Activated CD8-positive, alpha-beta memory T cell treated with anti-CD3 and anti-CD28 coated beads, Interleukin-2, amount 50 U/mL, for 24 hours (primary cell): ENCODE data around the gene AP3B1.

Experiments
- DNase-seq: peaks from one replicate; pipeline ENCODE4 v3.0.0-alpha.2; 2020; ENCODE audit errors: extremely low read depth

AP3B1 gene

GRCh38 chr5:78291687-78292086, 2.8 kb downstream of the AP3B1 start:
- no peak for DNase-seq

GRCh38 chr5:78289911-78290310, 4.6 kb downstream of the AP3B1 start:
- DNase-seq, result no peak

- DNase-seq, result no peak
Observed at GRCh38 chr5:78288246-78288645, 6.3 kb downstream of the AP3B1 start.

GRCh38 chr5:78287833-78288232, 6.7 kb downstream of the AP3B1 start:
- DNase-seq, result no peak

DNA sequence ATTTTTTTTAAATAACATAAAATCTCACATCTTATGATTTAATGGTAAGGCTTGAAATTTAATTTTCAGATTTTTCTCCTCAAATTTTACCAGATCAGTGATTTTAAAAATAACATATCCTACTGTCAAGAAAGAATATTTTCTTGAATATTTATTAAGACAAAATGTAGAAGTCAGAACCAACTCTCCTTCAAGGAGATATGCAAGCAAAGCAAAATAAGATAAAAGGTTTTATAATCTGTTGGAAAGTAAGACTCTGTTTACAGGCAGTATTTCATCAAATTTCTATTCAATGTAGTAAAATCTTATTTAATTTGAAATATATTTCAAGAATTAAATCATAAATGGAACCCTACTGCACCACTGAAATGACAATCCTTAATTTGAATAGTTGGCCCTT, 7.3 kb downstream of the AP3B1 start:
- no peak for DNase-seq

DNA sequence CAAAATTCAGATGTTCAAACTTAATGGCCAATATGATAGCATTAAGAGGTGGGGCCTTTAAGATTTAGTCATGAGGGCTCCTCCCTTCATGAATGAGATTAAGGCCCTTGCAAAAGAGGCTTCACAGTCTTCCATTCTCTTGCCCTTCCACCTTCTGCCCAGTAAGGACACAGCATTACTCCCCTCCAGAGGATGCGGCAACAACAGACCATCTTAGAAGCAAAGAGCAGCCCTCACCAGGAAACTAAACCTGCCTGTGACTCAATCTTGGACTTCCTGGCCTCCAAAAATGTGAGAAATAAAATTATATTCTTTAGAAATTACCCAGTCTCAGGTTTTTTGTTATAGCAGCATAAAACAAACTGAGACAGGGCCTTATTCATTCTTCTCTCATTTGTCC, 8.2 kb downstream of the AP3B1 start:
- DNase-seq, result no peak

DNA sequence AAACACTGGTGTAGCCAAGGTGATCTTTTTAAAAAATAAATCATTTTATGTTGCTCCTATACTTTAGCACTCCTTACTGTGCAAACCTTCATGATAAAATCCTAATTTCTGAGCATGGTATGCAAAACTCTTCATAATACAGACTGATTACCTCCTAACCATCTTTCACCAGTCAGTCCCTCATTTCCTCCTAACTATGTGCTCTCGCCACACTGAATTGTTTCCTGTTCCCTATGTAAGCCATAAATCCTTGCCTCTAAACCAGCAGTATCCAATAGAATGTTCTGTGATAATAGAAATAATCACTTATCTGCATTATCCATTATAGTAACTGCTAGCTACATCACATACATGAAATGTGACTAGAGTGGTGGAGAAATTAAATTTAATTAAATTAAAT, 10.7 kb downstream of the AP3B1 start:
- no peak for DNase-seq

DNA sequence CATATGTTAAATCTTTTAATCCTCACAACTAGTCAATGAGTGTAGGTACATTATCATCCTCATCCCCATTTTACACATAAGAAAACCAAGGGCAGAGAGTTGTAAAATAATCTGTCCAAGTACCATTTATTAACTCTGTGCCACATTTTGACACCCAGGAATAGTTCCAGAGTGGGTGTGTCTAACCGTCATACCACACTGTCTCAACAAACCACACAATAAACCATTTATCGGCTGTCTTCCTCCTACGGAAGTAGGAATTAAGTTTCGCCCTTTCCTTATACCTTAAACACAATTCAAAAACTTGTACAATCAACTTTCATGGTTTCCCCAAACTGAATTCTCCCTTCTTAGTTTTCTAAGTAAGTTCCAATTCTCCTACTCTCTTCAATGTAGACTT, 11.4 kb downstream of the AP3B1 start:
- DNase-seq, result no peak

- DNase-seq, result no peak
Observed at GRCh38 chr5:78280261-78280660, 14.2 kb downstream of the AP3B1 start.

- no peak for DNase-seq
Observed at GRCh38 chr5:78279194-78279593, 15.3 kb downstream of the AP3B1 start.

DNA sequence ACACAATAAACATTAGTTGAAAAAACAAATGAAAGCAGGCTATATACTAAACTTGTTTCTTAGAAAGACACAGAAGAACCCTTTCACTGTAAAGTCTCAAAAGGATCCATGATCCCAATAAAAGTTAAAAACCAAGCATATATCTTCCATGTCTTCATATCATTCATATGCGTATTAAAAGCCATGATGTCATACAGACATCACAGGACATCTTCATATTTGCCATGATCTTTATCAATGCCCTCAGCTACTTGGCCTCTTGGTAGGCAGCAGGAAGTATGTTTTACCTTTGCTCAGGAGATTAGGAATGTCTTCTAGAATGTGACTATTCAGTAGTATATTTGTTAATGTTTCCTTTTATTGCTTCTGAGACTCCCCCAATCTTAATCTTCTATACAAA, 16.8 kb downstream of the AP3B1 start:
- DNase-seq, result no peak

GRCh38 chr5:78275998-78276543, 18.4 kb downstream of the AP3B1 start:
- DNase-seq, result no peak

DNA sequence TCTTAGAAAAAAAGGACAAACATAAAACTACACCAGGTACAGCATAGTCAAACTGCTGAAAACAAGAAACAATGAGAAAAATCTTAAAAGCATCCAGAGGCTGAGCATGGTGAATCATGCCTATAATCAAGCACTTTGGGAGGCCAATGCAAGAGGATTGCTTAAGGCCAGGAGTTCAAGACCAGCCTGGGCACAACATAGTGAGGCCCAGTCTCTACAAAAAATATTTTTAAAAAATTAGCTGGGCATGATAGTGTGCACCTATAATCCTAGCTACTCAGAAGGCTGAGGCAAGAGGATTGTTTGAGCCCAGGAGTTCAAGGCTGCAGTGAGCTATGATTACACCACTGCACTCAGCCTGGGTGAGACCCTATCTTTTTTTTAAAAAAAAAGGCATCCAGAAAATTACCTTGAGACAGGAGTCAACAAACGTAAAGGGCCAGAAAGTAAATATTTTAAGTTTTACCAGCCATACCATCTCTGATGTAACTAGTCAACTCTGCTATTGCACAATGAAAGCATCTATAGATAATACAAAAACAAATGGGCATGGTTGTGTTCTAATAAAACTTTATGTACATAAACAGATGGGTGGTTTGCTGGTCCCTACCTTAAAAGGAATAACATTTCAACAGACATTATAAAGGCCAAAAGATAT, 19.8 kb downstream of the AP3B1 start:
- no peak for DNase-seq

DNA sequence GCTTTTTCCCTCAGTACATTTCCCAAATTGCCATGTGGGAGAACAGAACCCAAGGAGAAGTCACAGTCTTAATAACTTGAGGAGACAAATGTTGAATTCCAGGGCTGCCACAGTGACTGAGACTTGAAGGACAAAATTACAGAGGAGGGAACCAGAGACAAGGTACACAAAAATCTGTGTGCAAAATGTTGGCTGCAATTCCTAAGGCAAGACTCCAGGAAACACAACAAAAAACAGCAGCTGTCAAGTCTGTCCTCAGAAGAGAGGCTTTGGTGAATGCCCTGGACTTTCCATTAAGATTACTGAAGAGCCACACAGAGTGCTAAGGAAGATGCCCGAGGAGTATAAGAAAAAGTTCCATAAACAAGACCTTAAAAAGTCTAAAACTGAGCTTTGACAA, 21.1 kb downstream of the AP3B1 start:
- no peak for DNase-seq

GRCh38 chr5:78271766-78272165, 22.7 kb downstream of the AP3B1 start:
- DNase-seq, result no peak

GRCh38 chr5:78269088-78269703, 25.3 kb downstream of the AP3B1 start:
- DNase-seq, result no peak

DNA sequence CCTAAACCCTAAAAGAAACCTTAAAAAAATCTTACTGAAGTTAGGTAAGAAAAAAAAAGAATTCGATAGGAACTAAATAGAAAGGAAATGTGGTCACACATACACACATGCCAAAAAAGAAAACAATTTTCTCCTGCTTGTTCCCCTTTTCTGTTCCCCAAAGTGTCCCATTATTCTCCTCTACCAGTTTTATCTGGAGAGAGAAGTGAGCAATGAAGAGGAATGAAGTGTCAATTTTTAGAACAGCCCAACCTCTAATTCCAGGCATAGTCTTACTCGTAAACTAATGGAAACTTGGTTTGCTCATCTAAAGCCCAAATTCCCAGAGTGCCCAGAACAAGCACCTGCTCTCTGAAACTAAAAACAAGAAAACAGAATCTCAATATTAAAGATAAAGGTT, 26.1 kb downstream of the AP3B1 start:
- DNase-seq, result no peak

- DNase-seq, result no peak
Observed at GRCh38 chr5:78265163-78265562, 29.3 kb downstream of the AP3B1 start.

- DNase-seq, result no peak
Observed at GRCh38 chr5:78264600-78264999, 29.9 kb downstream of the AP3B1 start.

DNA sequence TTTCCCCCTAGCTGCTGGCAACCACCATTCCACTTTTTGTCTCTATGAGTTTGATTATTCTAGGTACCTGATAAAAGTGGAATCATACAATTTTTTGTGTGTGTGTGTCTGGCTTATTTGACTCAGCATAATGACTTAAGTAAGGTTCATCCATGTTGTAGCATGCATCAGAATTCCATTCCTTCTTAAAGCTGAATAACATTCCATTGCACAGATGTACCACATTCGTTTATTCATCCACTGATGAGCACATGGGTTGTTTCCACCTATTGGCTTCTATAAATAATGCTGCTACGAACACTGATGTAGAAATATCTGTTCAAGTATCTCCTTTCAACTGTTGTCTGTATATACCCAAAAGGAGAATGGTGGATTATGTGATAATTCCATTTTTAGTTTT, 33.7 kb downstream of the AP3B1 start:
- no peak for DNase-seq

DNA sequence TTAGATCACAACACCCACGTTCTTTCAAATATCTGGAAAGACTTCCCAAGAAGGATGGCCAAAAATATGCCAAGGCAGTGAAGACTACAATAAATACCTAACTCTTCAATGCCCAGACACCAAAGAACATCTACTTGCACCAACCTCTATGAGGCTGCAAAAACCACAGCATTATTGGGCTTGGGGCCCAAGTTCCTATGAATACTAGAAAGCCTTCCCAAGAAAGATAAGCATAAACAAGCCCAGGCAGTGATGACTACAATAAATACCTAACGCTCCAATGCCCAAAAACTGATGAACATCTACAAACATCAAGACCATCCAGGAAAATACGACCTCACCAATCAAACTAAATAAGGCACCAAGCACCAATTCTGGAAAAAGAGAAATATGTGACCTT, 41.3 kb downstream of the AP3B1 start:
- DNase-seq, result no peak

DNA sequence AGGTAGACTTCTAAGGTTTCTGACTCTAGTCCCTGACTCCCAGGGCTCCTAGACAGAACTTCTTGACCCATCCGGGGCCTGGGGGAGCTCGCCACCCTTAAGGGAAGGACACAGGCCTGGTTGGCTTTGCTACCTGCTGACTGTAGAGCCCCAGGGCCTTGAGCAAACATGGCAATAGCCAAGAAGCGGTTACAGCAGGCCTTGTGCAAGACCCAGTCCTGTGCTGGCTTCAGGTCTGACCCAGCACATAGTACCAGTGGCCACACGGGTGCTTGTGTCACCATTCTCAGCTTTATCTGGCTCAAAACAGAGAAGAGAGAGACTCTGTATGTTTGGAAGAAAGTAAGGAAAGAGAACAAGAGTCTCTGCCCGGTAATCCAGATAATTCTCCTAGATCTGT, 41.8 kb downstream of the AP3B1 start:
- no peak for DNase-seq

DNA sequence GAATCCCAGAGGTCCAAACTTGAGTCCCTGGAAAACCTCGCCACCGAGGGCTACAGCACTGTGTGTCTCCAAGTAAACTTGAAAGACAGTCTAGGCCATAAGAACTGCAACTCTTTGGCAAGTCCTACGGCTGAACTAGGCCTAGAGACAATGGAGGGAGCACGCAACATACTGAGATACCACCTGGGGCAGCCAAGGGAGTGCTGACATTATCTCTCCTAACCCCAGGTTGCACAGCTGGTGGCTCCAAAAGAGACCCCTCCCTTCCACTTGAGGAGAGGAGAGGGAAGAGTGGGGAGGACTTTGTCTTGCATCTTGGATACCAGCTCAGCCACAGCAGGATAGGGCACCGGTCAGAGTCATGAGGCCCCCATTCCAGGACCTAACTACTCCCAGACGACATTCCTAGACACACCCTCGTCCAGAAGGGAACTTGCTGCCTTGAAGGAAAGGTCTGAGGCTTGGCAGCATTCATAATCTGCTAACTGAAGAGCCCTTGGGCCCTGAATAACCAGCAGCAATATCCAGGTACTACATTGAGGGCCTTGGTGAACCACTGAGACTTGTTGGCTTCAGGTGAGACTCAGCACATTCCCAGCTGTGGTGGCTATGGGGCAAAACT, 42.7 kb downstream of the AP3B1 start:
- no peak for DNase-seq
